NCI-H1694 treated with DMSO at 0.1 percent for 48 hours (cell line): ENCODE results near the gene MADD.

Source experiments
- DNase-seq: peaks from one replicate; lab custom pipeline; 2025; lab: John Stamatoyannopoulos, UW

Gene MADD

DNA sequence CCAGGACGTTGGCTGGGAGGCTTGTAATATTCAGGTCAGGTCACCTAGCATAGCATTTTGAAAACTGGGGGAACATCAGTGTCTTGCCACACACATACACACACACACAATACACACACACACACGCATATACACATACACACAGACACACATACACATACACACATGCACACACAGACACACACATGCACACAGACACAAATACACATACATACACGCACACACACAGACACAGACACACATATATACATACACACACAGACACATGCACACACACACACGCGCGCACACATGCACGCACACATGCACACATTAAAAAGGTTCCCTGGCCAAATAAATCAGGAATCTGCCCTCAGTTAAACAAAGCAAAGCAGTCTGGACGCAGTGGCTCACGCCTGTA is 70.1 kb downstream of the MADD start:
- no peak for DNase-seq

DNA sequence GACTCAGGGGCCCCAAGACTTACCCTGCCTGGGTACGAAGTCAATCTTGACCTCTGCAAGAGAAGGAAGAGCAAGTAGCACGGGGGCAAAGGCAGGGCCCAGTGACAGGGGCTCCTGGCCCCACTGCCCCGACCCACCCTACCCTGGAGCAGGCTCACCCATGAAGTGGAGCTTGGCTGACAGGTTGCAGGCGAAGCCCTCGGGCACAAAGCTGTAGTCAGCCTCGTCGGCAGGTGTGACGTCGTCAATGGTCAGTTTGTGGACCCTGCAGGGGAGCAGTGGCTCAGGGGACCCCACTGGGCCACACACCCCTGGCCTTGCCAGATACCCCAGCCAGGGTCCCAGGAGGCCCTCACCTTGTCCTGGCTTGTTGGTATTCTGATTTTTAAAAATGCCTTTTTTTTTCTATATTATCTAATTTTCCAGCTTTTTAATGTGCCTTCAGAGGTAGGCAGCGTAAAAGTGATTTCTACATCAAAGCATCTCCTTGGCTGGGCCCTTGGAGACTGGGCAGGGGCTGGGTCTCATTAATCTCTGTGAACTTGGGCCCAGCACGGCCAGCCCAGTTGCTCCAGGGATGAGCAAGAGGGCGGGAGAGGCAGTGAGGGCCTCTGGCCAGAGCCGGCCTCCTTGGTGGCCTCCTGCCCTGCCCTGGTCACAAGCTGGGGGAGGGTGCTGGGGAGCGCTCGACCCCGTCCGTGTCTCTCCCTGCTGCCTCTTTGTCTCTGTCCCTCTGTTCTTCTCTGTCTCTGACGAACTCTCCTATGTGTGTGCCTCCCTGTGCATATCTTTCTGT is 71.2 kb downstream of the MADD start:
- DNase-seq = no peak

DNA sequence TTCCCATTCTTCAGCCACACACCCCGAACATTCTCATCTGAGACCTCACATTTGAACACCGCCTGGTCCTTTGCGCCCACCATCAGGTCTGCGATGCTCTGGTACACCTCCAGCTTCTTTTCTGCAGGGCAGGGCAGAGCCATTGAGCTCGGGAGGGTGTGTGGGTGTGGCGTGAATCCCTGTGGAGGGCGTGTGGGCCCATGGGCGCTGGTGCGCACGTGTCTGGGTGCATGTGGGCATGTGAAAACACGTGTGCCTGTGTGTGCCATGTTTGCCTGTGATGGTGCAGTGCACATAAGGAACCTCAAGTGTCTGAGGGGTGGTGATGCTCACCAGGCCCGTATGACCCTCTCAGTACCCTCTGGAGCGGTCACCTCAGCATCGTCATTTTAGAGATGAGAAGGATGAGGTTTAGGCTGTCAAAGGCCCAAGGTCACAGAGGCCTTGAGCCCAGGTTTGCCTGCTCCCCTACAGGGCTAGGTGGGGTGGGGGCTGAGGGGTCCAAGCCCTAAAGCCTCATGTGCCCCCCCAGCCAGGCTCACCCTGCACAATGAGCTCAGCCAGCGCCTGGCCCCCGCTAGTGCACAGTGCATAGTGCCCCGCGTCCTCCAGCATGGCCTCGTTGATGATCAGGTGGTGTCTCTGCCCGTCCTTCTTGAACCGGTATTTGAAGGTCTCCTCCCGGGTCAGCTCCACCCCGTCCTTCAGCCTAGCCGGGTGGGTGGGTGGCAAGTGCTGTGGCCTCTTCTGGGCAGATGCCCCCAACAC is 72.3 kb downstream of the MADD start:
- no peak for DNase-seq

DNA sequence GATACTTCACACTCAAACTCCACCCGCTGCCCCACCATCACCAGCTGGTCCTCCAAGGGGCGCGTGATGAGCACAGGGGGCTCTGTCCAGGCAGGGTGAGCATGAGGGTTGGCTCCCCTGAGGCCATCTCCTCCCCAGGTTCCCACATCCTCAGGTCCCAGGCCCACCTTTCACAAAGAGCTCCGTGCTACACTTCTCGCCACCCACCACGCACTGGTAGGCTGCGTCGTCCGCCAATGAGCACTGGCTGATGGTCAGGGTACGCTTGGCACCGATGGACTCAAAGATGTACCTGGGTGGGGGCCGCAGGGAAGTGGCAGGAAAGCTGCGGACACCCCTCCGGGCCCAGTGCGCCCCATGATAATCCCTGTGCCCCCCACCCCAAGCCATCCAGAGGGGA is 72.9 kb downstream of the MADD start:
- DNase-seq = no peak

DNA sequence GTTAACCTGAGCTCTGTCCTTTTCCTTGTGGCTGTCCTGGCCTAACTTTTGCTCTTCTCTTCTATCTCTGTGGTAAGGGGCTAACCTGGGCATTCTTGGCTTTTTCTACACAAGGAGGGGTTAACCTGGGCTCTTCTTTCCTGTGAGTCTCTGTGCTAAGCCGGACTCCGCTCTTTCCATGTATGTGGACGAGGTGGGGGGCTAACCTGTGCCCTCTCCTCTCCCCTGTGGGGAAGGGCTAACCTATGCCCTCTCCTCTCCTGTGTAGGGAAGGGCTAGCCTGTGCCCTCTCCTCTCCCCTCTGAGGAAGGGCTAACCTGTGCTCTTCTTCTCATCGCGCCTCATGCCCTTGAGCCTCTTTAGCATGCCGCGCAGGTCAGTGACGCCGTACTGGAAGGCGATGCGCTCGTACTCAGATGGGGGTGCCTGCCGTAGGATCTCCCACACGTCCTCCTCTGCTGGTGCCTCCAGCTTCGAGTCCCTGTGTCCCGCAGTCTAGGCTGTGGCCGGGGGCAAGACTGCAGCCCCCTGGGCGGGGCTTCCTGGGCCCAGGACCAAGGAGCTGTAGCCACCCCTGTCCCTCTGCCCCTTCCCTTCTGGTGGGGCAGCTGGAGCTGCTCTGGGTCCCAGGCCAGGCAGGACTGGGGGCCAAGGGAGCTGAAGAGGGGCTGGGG is 76.1 kb downstream of the MADD start:
- DNase-seq = no peak

DNA sequence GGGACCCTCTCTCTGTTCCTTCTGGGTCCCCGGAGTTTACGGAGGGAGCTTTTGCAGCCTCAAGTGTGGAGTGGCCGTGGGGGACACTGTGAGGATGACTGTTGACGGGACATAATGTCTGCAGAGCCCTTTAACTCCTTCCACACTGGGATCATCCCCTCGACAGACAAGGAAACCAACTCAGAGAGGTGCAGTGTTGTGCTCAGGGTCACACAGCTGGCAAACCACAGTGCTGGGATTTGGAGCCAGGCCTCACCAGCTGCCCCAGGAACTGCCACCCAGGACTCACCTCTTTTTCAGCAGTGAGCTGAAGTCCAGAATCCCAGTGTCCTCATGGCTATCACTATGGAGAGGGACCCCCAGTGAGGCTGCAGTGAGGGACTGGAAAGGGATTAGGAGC is 77.2 kb downstream of the MADD start:
- DNase-seq = no peak

DNA sequence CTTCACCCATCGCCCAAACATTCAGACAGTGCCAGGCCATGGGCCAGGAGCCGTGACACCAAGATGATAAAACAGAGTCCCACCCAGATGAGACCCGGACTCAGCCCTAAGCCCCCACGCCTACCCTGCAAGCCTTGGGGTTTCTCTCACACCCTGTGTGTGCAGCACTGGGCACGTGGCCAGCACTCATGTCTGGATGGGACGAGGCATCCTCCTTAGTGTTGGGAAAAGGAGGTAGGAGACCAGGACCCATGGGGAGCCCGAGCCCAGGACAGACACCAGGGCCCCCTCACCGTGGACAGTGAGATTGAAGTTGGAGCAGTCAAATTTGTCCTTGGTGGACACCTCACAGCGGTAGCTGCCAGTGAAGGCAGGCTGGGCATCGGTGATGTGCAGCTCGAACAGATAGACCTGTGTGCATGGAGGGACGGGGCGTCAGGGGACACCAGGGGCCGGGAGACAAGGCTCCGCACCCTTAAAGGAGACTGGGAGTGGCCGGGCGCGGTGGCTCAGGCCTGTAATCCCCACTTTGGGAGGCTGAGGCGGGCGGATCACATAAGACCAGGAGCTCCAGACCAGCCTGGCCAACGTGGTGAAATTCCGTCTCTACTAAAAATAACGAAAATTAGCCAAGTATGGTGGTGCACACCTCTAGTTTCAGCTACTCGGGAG is 78.3 kb downstream of the MADD start:
- DNase-seq = no peak

DNA sequence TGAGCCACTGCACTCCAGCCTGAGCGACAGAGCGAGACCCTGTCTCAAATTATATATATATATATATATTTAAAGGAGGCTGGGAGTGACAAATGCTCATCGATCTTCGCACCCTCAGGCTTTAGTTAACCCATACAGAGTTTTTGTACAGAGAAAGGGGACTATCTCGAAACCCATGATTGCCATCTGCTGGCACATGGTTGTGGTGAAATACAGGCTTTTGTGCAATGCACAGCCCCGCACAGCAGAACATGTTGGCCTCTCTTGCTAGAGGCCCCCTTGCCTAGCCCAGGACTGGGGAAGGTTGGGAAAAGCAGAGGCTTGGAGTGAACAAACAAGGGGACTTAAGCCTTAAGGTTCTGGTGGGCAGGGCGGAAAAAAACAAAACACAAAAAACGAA is 78.9 kb downstream of the MADD start:
- peak; percentile 23 for DNase-seq

DNA sequence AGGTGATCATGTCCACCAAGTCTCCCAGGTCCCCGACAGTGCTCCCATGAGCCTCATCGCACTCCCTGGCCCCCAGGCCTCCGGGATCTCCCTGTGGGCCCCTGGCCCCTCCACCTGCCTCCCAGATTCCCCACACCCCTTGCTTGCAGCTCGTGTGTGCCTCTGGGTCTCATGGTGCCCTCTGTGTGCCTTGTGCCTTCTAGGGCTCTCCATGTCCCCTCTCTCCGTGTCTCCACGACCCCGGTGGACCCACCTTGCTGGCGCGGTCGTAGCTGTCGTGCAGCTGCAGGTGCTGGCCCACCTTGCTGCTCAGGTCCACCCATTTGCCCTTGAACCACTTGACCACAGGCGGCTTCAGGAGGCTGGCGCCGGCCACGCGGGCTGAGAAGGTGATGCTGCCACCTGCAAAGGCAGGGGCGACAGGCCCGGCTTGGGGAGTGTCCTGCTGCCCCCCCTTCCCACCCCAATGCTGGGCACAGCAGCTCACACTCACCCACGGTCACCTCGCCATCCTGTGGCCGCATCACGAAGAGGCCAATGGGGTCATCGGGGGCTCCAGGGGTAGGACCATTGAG is 79.7 kb downstream of the MADD start:
- DNase-seq = no peak

DNA sequence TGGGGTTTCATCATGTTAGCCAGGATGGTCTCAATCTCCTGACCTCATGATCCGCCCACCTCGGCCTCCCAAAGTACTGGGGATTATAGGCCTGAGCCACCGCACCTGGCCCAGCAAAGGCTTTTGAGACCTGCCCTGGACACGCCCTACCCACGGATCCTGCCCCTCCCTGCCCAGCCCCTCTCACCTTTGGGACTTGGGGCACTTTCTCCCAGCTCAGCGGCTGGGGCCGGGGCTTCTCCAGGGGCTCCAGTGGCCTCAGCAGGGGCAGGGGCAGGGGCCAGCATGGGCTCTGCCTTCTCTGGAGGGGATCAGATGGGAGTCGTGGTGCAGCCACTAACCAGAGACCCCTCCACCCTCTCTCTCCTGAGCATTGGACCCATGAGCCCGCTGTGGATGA is 80.4 kb downstream of the MADD start:
- DNase-seq = no peak

DNA sequence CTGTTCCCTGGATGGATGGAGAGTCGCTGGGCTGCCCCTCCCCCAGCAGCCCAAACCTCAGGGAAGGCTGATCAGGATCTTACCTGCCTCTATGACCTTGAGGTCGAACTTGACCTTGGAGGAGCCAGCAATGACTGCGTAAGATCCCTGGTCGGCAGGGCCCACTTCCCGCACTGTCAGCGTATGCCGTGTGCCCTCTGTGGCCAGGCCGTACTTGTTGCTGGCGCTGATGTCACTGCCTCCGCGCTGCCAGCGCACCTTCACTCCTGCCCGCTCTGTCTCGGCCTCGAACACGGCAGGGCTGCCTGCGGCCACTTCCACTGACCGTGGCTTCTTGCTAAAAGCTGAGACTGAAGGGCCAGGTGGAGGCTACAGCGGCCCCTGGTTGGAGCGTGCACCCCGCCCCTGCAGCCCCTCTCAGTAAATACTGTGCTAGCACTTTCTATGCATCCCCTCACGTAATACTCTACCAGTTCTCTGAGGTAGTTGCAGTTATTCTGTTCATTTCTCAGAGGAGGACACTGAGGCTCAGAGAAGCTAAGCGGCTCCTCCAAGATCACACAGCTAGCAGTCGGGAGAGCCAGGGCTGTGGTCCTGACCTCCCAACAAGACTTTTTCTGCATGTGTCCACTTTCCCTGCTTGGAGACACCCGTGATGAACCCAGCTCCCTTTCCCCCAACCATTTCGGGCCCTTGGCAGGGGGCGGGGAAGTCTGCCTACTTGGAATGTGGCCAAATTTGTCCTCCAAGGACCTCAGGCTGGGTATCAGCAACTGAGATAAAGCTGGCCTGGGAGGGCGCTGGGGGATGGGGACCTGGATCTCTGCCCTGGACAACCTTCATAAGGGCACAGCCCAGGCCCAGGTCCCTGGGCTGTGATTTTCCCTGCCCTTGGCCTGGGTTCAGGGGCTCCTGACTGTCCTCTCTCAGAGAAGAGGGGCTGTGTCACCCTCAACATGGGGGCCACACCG is 81.5 kb downstream of the MADD start:
- DNase-seq = no peak

DNA sequence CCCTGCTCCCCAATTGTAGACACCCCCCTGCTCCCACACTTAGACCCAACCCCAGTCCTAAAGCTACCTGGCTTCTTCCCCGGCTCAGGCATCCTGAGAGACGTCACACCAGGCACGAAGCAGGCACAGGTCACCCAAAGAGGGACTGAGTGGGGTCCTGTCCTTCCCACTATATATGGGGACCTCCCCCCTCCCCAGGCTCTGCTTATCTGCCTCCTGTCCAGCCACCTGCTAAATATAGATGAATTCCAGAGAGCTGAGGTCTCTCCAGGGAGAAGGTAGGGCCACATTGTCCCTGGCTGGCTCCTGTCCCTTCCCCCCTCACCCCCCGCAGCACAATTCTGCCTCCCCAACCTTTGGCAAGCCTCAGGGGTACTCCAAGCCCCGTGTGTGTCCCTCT is 82.6 kb downstream of the MADD start, which contains the start of gene MYBPC3:
TSS of gene MYBPC3 (minus strand) at position 147 of the 400 bp plus-strand sequence. CDS start at position 92, 55 bp downstream.
- no peak for DNase-seq

DNA sequence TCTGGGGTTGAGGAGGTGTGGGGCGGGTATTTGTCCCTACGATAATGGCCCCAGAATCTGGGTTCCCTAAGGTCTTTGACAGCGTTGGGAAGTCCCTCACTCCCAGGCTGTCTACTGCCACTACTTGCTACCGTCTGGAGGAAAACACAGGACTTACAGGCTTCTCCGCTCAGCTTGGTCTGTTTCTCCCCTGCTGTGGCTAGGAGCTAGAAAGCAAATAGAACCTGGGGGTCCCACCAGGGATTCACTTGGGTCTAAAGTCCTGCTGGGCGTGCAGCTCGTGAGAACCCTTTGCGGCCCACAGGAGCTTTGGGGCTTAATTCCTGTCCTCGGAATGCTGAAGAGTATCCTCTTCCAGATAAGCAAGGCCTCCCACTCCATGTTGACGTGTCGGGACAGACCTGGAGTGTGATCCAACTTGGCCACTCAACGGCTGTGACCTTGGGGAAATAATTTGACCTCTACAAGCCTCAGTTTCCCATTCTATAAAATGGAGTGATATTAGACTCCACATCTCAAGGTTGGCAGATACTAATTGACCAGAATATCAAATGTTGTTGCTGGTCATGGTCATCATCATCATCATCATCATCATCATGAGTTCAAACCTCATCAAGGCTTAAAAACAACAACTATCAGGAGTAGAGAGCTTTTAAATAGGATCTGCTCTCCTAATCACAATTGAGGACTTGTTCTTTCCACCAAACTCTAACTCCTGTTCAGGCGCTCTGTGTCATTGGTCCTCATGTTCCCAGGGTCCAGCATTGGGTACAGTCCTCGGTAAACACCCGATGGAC is 84.2 kb downstream of the MADD start:
- no peak for DNase-seq

DNA sequence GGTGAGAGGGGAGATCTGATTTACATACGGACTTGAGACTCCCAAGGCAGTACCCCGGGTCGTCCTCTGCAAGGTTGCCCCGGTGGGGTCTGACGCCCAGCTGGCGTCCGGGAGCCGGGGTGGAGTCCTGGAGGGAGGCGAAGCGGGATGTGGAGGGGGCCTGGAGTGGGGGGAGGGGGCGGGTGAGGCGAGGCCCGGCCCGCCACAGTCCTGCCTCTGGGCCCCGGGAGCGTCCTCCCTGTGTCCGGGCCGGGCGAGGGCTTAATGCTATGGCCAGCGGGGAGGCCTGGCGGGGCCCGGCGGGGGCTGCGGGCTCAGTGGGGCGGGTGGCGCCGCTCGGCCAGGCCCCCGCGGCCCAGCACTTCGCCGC is 85.0 kb downstream of the MADD start:
- DNase-seq = no peak

DNA sequence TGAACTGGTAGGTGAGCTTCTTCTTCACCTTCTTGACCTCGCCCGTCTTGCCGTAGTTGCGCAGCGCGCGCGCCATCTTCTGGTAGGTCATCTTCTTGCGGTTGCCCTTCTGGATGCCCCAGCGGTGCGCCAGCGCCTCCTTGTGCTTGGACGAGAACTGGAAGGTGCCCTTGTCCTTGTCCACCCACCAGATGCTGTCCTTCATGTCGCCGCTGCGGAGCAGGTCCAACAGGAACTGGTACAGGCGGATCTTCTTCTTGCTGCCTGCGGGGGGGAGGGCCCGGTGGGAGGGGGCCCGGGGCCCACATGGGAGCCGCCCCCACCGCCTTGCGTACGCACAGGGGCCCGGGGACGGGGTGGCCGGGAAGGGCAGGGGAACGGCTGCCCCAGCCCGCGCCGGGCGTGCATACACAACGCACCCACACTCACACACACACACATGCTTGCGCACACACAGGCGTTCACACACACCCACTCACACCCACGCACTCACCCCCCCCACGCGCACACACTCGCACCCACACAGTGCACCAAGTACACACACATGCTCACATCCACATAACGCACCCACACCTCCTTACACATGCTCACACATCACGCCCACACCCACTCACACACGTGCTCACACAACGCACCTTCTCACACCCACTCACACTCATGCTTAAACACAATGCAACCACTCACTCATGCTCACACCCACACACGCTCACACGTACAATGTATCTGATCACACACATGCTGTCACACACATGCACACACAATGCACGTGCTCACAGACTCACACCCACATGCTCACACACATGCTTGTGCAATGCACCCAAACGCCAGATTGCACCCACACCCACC is 85.6 kb downstream of the MADD start:
- peak; percentile 75 for DNase-seq

DNA sequence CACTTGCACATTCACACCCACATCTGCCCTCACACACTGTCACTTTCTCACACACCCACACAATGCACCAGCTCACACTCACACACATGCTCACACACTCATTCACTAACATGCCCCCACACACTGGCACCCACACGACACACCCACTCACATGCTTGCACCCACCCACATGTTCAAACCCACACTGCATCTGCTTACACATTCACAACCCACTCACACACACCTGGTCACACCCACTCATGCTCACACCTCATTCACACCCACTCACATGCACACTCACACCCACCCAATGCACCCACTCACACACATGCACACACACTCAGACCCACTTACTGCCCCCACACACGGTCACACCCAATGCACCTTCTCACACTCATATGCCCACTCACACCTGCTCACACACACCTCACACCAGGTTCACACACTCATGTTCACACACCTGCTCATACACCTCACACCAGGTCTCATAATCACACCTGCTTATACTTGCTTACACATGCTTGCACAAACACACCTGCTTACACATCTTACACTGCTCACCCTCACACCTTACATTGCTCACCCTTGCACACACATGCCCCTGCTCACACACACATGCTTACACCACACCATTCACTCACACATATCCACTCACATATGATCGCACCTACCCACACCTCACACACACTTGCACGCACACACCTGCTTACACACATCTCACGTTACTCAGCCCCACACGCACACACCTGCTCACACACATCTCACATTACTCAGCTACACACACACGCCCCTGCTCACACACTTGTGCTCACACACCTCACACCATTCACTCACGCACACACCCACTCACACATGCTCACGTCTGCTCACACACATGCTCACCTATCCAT is 86.4 kb downstream of the MADD start:
- DNase-seq = no peak

DNA sequence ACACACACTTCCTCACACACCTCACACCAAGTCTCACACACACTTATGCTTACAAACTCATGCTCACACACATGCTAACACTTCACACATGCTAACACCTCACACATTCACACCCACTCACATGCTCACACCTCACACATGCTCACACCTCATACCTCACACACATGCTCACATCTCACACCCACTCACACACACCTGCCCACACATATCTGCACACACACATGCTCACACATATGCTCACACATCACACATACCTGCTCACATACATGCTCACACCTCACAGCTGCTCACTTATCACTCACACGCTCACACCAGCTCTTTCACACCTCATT is 87.0 kb downstream of the MADD start:
- no peak for DNase-seq
